ENCODE results near the gene PKD1. TPM values are rescaled to one million over a fixed set of nuclear protein-coding genes. Genes with fewer than 3 reads are reported as not detected.

PKD1 gene
- total and polyA plus RNA-seq, 12 donors = 76.7 to 122 (median 104) TPM

DNA sequence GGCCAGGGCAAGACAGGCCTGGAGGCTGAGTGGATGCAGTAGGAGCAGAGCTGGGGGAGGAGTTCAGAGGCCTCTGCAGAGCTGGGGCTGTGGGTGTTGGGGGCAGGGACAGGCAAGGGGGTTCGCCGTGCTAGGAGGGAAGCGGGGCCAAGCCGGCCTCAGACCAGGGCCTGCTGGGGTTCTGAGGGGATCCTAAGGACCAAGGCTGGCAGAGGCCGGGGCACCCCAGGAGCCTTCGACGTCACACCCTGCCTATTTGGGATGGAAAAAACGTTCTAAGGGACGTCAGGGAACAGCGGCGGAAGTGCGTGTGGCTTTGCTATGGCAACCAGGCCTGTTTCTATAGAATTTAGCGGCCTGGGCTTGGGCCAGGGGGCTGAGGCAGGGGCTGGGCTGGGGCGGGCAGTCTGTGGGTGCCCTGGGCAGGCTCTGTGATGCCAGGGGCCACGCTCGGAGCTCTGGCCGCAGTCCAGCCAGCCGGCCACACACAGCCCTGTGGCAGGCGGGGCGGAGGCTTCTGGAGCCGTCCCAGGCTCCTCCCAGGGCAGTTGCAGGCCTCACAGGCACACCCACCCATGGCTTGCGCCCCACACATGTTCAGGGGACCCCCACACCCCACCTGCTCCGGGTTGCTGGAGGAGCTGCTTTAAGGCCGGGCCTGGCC is 23.6 kb upstream of the PKD1 start:
- H3K4me1 ChIP-seq = peaks cover 12 to 62% (median 46%) of the 10 kb centered on the region in 9 donors
- peaks cover 0 to 11% (median 0%) of the 10 kb centered on the region in 9 donors for H3K36me3 ChIP-seq
- peak overlapping the region in 7 of 10 donors; percentile 0 to 38 (median 17) for H3K4me3 ChIP-seq
- H3K27ac ChIP-seq = peak overlapping the region in 7 of 10 donors; percentile 25 to 67 (median 45)
- no peaks in the 10 kb centered on the region for H3K27me3 ChIP-seq
- WGBS, 2 donors = 70 to 74% methylated on average over 24 of the region's 24 CpGs
- ATAC-seq (no peak), DNase-seq (peak; percentile 52 to 65)
- intact Hi-C loops (cut with DNase I) = loop anchor here in 3 of 10 donors (5.0 to 10.0 kb wide), 3 partner anchors 48 to 345 kb away; partner anchors contain the start of genes ECI1 (in 1 of the 3) and MLST8 (in 1 of the 3)
- no peaks in the 10 kb centered on the region for H3K9me3 ChIP-seq
- TF ChIP-seq, protein P1, sequence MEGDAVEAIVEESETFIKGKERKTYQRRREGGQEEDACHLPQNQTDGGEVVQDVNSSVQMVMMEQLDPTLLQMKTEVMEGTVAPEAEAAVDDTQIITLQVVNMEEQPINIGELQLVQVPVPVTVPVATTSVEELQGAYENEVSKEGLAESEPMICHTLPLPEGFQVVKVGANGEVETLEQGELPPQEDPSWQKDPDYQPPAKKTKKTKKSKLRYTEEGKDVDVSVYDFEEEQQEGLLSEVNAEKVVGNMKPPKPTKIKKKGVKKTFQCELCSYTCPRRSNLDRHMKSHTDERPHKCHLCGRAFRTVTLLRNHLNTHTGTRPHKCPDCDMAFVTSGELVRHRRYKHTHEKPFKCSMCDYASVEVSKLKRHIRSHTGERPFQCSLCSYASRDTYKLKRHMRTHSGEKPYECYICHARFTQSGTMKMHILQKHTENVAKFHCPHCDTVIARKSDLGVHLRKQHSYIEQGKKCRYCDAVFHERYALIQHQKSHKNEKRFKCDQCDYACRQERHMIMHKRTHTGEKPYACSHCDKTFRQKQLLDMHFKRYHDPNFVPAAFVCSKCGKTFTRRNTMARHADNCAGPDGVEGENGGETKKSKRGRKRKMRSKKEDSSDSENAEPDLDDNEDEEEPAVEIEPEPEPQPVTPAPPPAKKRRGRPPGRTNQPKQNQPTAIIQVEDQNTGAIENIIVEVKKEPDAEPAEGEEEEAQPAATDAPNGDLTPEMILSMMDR (IDR thresholded peaks at IDR 0.05) = no peak

DNA sequence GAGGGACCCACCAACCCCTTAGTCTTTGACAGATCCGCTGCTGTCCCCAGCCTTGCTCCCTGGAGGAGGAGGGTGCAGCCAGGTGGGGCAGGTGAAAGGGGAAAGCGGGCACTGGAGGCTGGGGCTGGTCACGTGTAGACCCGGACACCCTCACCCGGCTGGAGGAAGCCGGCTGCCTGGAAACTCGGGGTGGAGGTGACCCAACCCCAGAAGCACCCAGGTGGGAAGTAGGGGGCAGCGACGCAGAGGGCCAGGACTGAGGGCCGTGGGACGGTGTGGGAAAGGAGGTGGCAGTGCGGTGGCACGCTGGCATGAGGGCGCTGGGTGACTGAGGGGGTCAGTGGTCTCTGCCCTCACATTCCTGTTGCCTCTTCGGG is 22.6 kb upstream of the PKD1 start:
- intact Hi-C loops (cut with DNase I) = loop anchor here in 3 of 10 donors (5.0 to 10.0 kb wide), 3 partner anchors 49 to 347 kb away; partner anchors contain the start of genes ECI1 (in 1 of the 3) and MLST8 (in 1 of the 3)
- Histone ChIP-seq H3K27me3 (no peaks in the 10 kb centered on the region), H3K4me1 (peaks cover 22 to 73% (median 56%) of the 10 kb centered on the region in 9 donors), H3K27ac (peak overlapping the region in 2 of 10 donors; percentile 25 to 51), H3K9me3 (no peaks in the 10 kb centered on the region), H3K36me3 (peaks cover 0 to 11% (median 0%) of the 10 kb centered on the region in 9 donors), H3K4me3 (no peak overlapping the region)
- WGBS, 2 donors = 86 to 90% methylated on average over 15 of the region's 15 CpGs
- ATAC-seq = no peak
- TF ChIP-seq, protein P1 (IDR thresholded peaks at IDR 0.05) = no peak
- no peak for DNase-seq

DNA sequence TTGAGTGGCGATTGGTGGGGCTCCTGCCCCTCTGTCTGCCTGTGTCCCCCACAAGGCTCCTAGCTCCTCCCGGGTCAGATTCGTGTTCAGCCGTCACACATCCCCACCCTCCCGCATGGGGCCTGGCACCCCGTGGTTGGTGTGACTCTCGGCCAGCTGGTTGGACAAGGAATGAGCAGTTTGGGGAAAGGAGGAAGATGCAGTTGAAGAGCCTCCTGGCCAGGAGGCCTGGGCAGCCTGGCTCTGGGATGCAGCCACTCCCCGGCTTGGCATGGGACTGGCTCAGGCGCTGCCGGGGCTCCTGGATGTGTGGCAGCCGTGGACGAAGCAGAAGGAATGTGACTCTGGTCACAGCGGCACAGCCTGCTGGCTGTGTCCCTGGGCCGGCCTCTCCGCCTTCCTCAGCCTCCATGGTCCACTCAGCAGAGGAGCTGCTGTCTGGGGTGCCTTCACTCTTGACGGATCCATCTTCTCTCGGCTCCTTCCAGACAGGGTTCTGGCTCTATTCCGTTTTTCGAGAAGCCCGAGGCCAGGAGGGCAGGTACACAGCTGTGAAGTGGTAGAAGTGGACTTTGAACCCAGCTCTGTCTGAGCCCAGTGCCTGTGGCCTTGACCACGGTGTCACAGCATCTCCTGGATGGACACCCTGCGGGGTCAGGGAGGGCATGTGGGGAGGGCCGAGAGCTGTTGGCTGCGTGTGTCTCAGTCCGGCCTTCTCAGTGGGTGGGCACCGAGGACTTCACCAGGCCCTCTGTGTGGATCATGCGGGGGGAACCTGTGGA is 22.0 kb upstream of the PKD1 start:
- ATAC-seq = no peak
- WGBS, 2 donors = 84 to 90% methylated on average over 27 of the region's 27 CpGs
- TF ChIP-seq, protein P1 (IDR thresholded peaks at IDR 0.05) = no peak
- H3K27me3 ChIP-seq = no peaks in the 10 kb centered on the region
- peak overlapping the region in 2 of 10 donors; percentile 77 to 86 for H3K4me3 ChIP-seq
- DNase-seq = no peak
- intact Hi-C loops (cut with DNase I) = loop anchor here in 3 of 10 donors (5.0 to 10.0 kb wide), 3 partner anchors 50 to 347 kb away; partner anchors contain the start of genes ECI1 (in 1 of the 3) and MLST8 (in 1 of the 3)
- H3K36me3 ChIP-seq = peaks cover 0 to 14% (median 0%) of the 10 kb centered on the region in 9 donors
- H3K4me1 ChIP-seq = peaks cover 28 to 79% (median 62%) of the 10 kb centered on the region in 9 donors
- peak overlapping the region in 1 of 10 donors; percentile 89 for H3K27ac ChIP-seq
- H3K9me3 ChIP-seq = no peaks in the 10 kb centered on the region

DNA sequence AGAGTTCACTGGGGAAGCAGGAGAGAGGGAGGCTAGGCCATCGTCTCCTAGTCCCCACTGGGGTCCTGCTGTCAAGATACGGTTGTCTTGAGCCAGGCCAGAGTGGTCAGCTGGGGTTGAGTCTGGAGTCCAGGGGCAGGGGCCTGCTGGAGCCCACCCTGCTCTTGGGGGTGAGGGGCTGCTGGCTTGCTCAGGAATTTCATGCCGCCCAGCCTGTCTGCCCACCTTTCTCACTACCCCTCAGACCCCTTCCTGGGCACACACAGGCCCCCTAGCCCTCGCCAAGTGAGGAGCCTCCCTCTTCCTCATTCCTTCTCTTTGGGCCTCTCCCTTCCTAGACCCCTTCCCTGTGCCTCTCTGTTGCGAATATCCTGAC is 21.1 kb upstream of the PKD1 start:
- Histone ChIP-seq H3K9me3 (no peaks in the 10 kb centered on the region), H3K36me3 (peaks cover 0 to 22% (median 0%) of the 10 kb centered on the region in 9 donors), H3K4me1 (peaks cover 35 to 84% (median 71%) of the 10 kb centered on the region in 9 donors), H3K4me3 (peak overlapping the region in 7 of 10 donors; percentile 68 to 92 (median 85)), H3K27ac (peak overlapping the region in 3 of 10 donors; percentile 69 to 89 (median 84)), H3K27me3 (no peaks in the 10 kb centered on the region)
- TF ChIP-seq, protein P1 (IDR thresholded peaks at IDR 0.05) = no peak
- DNase-seq (no peak), ATAC-seq (no peak)
- 73 to 89% methylated on average over 4 to 5 of the region's 5 CpGs for WGBS, 2 donors
- intact Hi-C loops (cut with DNase I) = loop anchor here in 3 of 10 donors (5.0 to 10.0 kb wide), 3 partner anchors 50 to 348 kb away; partner anchors contain the start of genes ECI1 (in 1 of the 3) and MLST8 (in 1 of the 3)
